IMR-90 (cell line): ENCODE measurements around the gene RASL11B. TPM values are rescaled to one million over a fixed set of nuclear protein-coding genes. Genes with fewer than 3 reads are reported as not detected.

ENCODE experiments used
- ATAC-seq: fragments of 200-7000 bp; cut with Tn5 transposase; 2 replicates; pipeline ENCODE4 v1.9.1; 2020; ENCODE audit warnings: low read depth, mild to moderate bottlenecking, moderate library complexity
- BruUV-seq: library from RNA; stranded (reverse); fragments of 400-500 nt; replicated peaks from 2 replicates; lab custom pipeline; 2021; lab: Mats Ljungman, UMichigan
- CTCF ChIA-PET: fragments of 300-600 bp; formaldehyde crosslinking; extraction: SDS; loops from one replicate; lab custom pipeline; 2021; ENCODE audit warnings: antibody characterized with exemption; lab: Yijun Ruan, JAX
- POLR2A ChIA-PET: fragments of 300-600 bp; sonication (Branson Sonifier 250); formaldehyde crosslinking; loops from one replicate; lab custom pipeline; 2022; ENCODE audit warnings: antibody characterized with exemption; ENCODE audit not compliant: unreplicated experiment; lab: Charles Lee
- DNase-seq: peaks from one replicate; pipeline ENCODE4 v3.0.0; 2013
- H2AFZ ChIP-seq: replicated peaks from 2 replicates; pipeline ENCODE3; 2013; ENCODE audit warnings: low read length, mild to moderate bottlenecking; ENCODE audit not compliant: poor library complexity
- H2AK5ac ChIP-seq: 2 replicates; pipeline ENCODE4 v1.6.1; 2013; ENCODE audit warnings: low read depth, low read length, inconsistent platforms
- H2AK9ac ChIP-seq: replicated peaks from 2 replicates; pipeline ENCODE3; 2013; ENCODE audit warnings: mild to moderate bottlenecking, low read depth, low read length, moderate library complexity; ENCODE audit not compliant: poor library complexity
- H2BK120ac ChIP-seq: 2 replicates; pipeline ENCODE4 v1.6.1; 2013; ENCODE audit warnings: low read depth, low read length, inconsistent platforms
- H2BK15ac ChIP-seq: 3 replicates; pipeline ENCODE4 v1.6.1; 2013; ENCODE audit warnings: low read depth, low read length, inconsistent platforms
- H2BK20ac ChIP-seq: 2 replicates; pipeline ENCODE4 v1.6.1; 2013; ENCODE audit warnings: low read depth, mild to moderate bottlenecking, inconsistent platforms, low read length, moderate library complexity
- H2BK5ac ChIP-seq: 2 replicates; pipeline ENCODE4 v1.6.1; 2013; ENCODE audit warnings: mild to moderate bottlenecking, low read depth, low read length, inconsistent platforms; ENCODE audit not compliant: poor library complexity, severe bottlenecking
- H3K14ac ChIP-seq: replicated peaks from 2 replicates; pipeline ENCODE4 v1.6.1; 2013; ENCODE audit warnings: low read depth, low read length, inconsistent platforms
- H3K18ac ChIP-seq: 2 replicates; pipeline ENCODE4 v1.6.1; 2013; ENCODE audit warnings: low read depth, low read length, control low read depth
- H3K23ac ChIP-seq: 2 replicates; pipeline ENCODE4 v1.6.1; 2013; ENCODE audit warnings: low read depth, low read length, inconsistent platforms
- H3K27ac ChIP-seq: 2 replicates; pipeline ENCODE4 v1.5.1; 2013; ENCODE audit warnings: mild to moderate bottlenecking, control low read depth, low read length; ENCODE audit not compliant: insufficient read depth
- H3K27me3 ChIP-seq: 2 replicates; pipeline ENCODE4 v1.6.1; 2013; ENCODE audit warnings: low read length; ENCODE audit not compliant: control insufficient read depth, insufficient read depth
- H3K36me3 ChIP-seq: 2 replicates; pipeline ENCODE4 v1.6.1; 2013; ENCODE audit warnings: low read length, mixed read lengths; ENCODE audit not compliant: control insufficient read depth, insufficient read depth
- H3K4ac ChIP-seq: 2 replicates; pipeline ENCODE4 v1.6.1; 2013; ENCODE audit warnings: low read depth, low read length, inconsistent platforms
- H3K4me1 ChIP-seq: 2 replicates; pipeline ENCODE4 v1.6.1; 2013; ENCODE audit warnings: low read length, mixed read lengths; ENCODE audit not compliant: control insufficient read depth, insufficient read depth
- H3K4me2 ChIP-seq: 2 replicates; pipeline ENCODE4 v1.6.1; 2013; ENCODE audit warnings: low read depth, mild to moderate bottlenecking, control low read depth, low read length, moderate library complexity
- H3K4me3 ChIP-seq: 2 replicates; pipeline ENCODE4 v1.5.1; 2013; ENCODE audit warnings: low read depth, mild to moderate bottlenecking, control low read depth, low read length, moderate library complexity; ENCODE audit not compliant: insufficient read depth
- H3K56ac ChIP-seq: 2 replicates; pipeline ENCODE4 v1.6.1; 2013; ENCODE audit warnings: low read length, inconsistent platforms; ENCODE audit not compliant: insufficient read depth; ENCODE audit errors: extremely low read depth
- H3K79me1 ChIP-seq, 2 experiments: 2 replicates each; pipeline ENCODE4 v1.6.1; 2013; ENCODE audit warnings: low read length in 2 of 2, inconsistent platforms in 1 of 2, low read depth in 1 of 2
- H3K9ac ChIP-seq: 2 replicates; pipeline ENCODE4 v1.6.1; 2013; ENCODE audit warnings: low read depth, low read length, control low read depth
- H3K9me1 ChIP-seq: 2 replicates; pipeline ENCODE4 v1.6.1; 2013; ENCODE audit warnings: low read length, inconsistent platforms; ENCODE audit not compliant: insufficient read depth
- H3K9me3 ChIP-seq: 2 replicates; pipeline ENCODE4 v1.6.1; 2013; ENCODE audit warnings: low read length; ENCODE audit not compliant: control insufficient read depth, insufficient read depth
- H4K20me1 ChIP-seq: 2 replicates; pipeline ENCODE4 v1.6.1; 2013; ENCODE audit warnings: low read length, inconsistent platforms; ENCODE audit not compliant: insufficient read depth
- H4K5ac ChIP-seq: 2 replicates; pipeline ENCODE4 v1.6.1; 2013; ENCODE audit warnings: mild to moderate bottlenecking, low read depth, low read length, control low read depth
- H4K8ac ChIP-seq, 2 experiments: 2 replicates each; pipeline ENCODE4 v1.6.1; 2013; ENCODE audit warnings: low read depth in 2 of 2, low read length in 2 of 2, control low read depth in 1 of 2, inconsistent platforms in 1 of 2
- H4K91ac ChIP-seq: 2 replicates; pipeline ENCODE4 v1.6.1; 2013; ENCODE audit warnings: low read depth, low read length, inconsistent platforms; ENCODE audit not compliant: insufficient read depth
- BHLHE40 ChIP-seq: fragments of 150-350 bp; IDR thresholded peaks from 2 replicates; pipeline ENCODE4 v1.6.1; 2016; ENCODE audit warnings: mild to moderate bottlenecking, low read depth, low read length
- CEBPB ChIP-seq: IDR thresholded peaks from 2 replicates; pipeline ENCODE4 v1.6.1; 2012; ENCODE audit warnings: low read depth, low read length, improper control_type of control experiment
- CHD1 ChIP-seq: IDR thresholded peaks from 2 replicates; pipeline ENCODE4 v1.6.1; 2012; ENCODE audit warnings: low read depth, low read length, improper control_type of control experiment
- FOS ChIP-seq: fragments of 150-350 bp; IDR thresholded peaks from 2 replicates; pipeline ENCODE4 v1.6.1; 2016; ENCODE audit warnings: low read depth, low read length
- MAFK ChIP-seq: IDR thresholded peaks from 2 replicates; pipeline ENCODE4 v1.6.1; 2012; ENCODE audit warnings: low read depth, low read length, improper control_type of control experiment
- MAZ ChIP-seq: IDR thresholded peaks from 2 replicates; pipeline ENCODE4 v1.6.1; 2012; ENCODE audit warnings: low read depth, mild to moderate bottlenecking, low read length, improper control_type of control experiment, moderate library complexity, borderline replicate concordance
- MXI1 ChIP-seq: IDR thresholded peaks from 2 replicates; pipeline ENCODE4 v1.6.1; 2012; ENCODE audit warnings: low read depth, mild to moderate bottlenecking, low read length, moderate library complexity, borderline replicate concordance
- NFE2L2 ChIP-seq: fragments of 150-350 bp; IDR thresholded peaks from 2 replicates; pipeline ENCODE4 v1.6.1; 2016; ENCODE audit warnings: low read depth, mild to moderate bottlenecking, low read length
- POLR2A ChIP-seq: IDR thresholded peaks from 2 replicates; pipeline ENCODE4 v1.6.1; 2012; ENCODE audit warnings: mild to moderate bottlenecking, low read depth, low read length
- RAD21 ChIP-seq: IDR thresholded peaks from 2 replicates; pipeline ENCODE4 v1.6.1; 2012; ENCODE audit warnings: low read length, improper control_type of control experiment
- RCOR1 ChIP-seq: IDR thresholded peaks from 2 replicates; pipeline ENCODE4 v1.6.1; 2012; ENCODE audit warnings: mild to moderate bottlenecking, low read length, improper control_type of control experiment; ENCODE audit not compliant: insufficient replicate concordance
- RFX5 ChIP-seq: IDR thresholded peaks from 2 replicates; pipeline ENCODE4 v1.8.0; 2012; ENCODE audit warnings: low read depth, mild to moderate bottlenecking, low read length, moderate library complexity
- SMC3 ChIP-seq: fragments of 150-350 bp; IDR thresholded peaks from 2 replicates; pipeline ENCODE4 v1.6.1; 2016; ENCODE audit warnings: low read depth, mild to moderate bottlenecking, antibody characterized with exemption, low read length, moderate library complexity
- USF2 ChIP-seq: fragments of 150-350 bp; IDR thresholded peaks from 2 replicates; pipeline ENCODE4 v1.6.1; 2017; ENCODE audit warnings: mild to moderate bottlenecking, antibody characterized with exemption, low read length, low read depth
- WGBS, 2 experiments: methylation state at CpG; one replicate each; pipeline versions ENCODE4 v1.1.5 to v1.1.7; 2013; ENCODE audit warnings: missing lambda C conversion rate in 2 of 2; ENCODE audit not compliant: insufficient read length in 1 of 2; ENCODE audit errors: extremely low coverage in 2 of 2; 5-methylcytosine and 5-hydroxymethylcytosine counted together
- dilution Hi-C: fragments of 300-500 bp; cut with HindIII; formaldehyde crosslinking; loops from one replicate; pipeline ENCODE4 v1.14.3; 2018; ENCODE audit warnings: low sequenced_read_pairs; ENCODE audit not compliant: unreplicated experiment
- in situ Hi-C: fragments of 300-500 bp; cut with MboI; formaldehyde crosslinking; loops from 3 replicates; pipeline ENCODE4 v1.14.3; 2019; ENCODE audit warnings: low sequenced_read_pairs, inconsistent platforms, mixed read lengths
- intact Hi-C: fragments of 100-400 bp; cut with micrococcal nuclease; formaldehyde crosslinking; loops from 2 replicates; pipeline ENCODE4 v1.10.0; 2022
- polyA plus RNA-seq, 3 experiments: library from polyadenylated mRNA; depleted of rRNA; stranded (reverse); fragments of >200 nt; gene quantifications; 2 replicates each; pipeline ENCODE4 v1.2.3, GENCODE V29; 2012; ENCODE audit warnings: low replicate concordance in 1 of 3
- total RNA-seq: library from RNA; depleted of rRNA; stranded (reverse); fragments of >200 nt; gene quantifications from 2 replicates; pipeline ENCODE4 v1.2.3, GENCODE V29; 2012
- TF ChIP-seq, protein P1 (sequence below): fragments of 150-350 bp; IDR thresholded peaks from 2 replicates; pipeline ENCODE4 v1.6.1; 2016; ENCODE audit warnings: low read depth, mild to moderate bottlenecking, low read length, moderate library complexity, borderline replicate concordance
- TF ChIP-seq, protein P2 (sequence below): conservative IDR thresholded peaks from 2 replicates; pipeline ENCODE4 v1.5.1; 2012; ENCODE audit warnings: mild to moderate bottlenecking, low read depth, low read length, improper control_type of control experiment

Gene RASL11B
- total and polyA plus RNA-seq, 2 of the 4 experiments (the other 2 are of a cell fraction), result 0.18 to 0.31 TPM

GRCh38 chr4:52889354-52889753, 27.2 kb downstream of the RASL11B start:
- Histone ChIP-seq H3K4me2 (no peak overlapping the region), H2AK9ac (no peak overlapping the region), H4K5ac (no peak overlapping the region), H2BK15ac (no peak overlapping the region), H2AK5ac (no peak overlapping the region), H3K27ac (no peak overlapping the region), H4K20me1 (peaks cover 5% of the 10 kb centered on the region; the same call in 1 of the 2 replicates), H3K23ac (no peak overlapping the region), H3K4me1 (peaks cover 21% of the 10 kb centered on the region), H3K18ac (no peak overlapping the region), H3K79me1 (0 out of 4 replicates have a peak, but pooled peaks cover 0 to 3% of the 10 kb centered on the region in 2 experiments), H3K9me3 (peaks cover 2% of the 10 kb centered on the region; the same call in 1 of the 2 replicates), H4K8ac (no peak overlapping the region), H3K4ac (no peak overlapping the region), H2BK5ac (no peak overlapping the region), H3K27me3 (no peaks in the 10 kb centered on the region), H3K36me3 (no peaks in the 10 kb centered on the region), H2AFZ (no peak overlapping the region), H3K56ac (no peak overlapping the region), H3K4me3 (no peak overlapping the region), H3K9me1 (peaks cover 16% of the 10 kb centered on the region), H3K14ac (no peak overlapping the region), H3K9ac (no peak overlapping the region), H2BK20ac (no peak overlapping the region), H2BK120ac (no peak overlapping the region), H4K91ac (no peak overlapping the region)
- no peak for DNase-seq
- TF ChIP-seq SMC3 (no peak), MXI1 (no peak), BHLHE40 (no peak), RAD21 (no peak), CEBPB (no peak), USF2 (no peak), RCOR1 (no peak), RFX5 (no peak), MAFK (no peak), FOS (no peak), NFE2L2 (no peak), MAZ (no peak), POLR2A (no peak), CHD1 (no peak)
- TF ChIP-seq, protein P1, sequence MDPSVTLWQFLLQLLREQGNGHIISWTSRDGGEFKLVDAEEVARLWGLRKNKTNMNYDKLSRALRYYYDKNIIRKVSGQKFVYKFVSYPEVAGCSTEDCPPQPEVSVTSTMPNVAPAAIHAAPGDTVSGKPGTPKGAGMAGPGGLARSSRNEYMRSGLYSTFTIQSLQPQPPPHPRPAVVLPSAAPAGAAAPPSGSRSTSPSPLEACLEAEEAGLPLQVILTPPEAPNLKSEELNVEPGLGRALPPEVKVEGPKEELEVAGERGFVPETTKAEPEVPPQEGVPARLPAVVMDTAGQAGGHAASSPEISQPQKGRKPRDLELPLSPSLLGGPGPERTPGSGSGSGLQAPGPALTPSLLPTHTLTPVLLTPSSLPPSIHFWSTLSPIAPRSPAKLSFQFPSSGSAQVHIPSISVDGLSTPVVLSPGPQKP, result no peak
- TF ChIP-seq, protein P2, sequence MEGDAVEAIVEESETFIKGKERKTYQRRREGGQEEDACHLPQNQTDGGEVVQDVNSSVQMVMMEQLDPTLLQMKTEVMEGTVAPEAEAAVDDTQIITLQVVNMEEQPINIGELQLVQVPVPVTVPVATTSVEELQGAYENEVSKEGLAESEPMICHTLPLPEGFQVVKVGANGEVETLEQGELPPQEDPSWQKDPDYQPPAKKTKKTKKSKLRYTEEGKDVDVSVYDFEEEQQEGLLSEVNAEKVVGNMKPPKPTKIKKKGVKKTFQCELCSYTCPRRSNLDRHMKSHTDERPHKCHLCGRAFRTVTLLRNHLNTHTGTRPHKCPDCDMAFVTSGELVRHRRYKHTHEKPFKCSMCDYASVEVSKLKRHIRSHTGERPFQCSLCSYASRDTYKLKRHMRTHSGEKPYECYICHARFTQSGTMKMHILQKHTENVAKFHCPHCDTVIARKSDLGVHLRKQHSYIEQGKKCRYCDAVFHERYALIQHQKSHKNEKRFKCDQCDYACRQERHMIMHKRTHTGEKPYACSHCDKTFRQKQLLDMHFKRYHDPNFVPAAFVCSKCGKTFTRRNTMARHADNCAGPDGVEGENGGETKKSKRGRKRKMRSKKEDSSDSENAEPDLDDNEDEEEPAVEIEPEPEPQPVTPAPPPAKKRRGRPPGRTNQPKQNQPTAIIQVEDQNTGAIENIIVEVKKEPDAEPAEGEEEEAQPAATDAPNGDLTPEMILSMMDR, result no peak
- CTCF ChIA-PET, result no interaction called here
- WGBS, 2 experiments, result no CpG with 5 or more reads among the region's 2 CpGs
- intact Hi-C loops (no loop called here), in situ Hi-C loops (no loop called here), dilution Hi-C loops (no loop called here)
- POLR2A ChIA-PET, result no interaction called here
- no peak for ATAC-seq
- no TSS peak for BruUV-seq
